NCI-H345 (cell line): ENCODE data around the gene PBX4.

Experiments used
- DNase-seq: peaks from one replicate; lab custom pipeline; 2025; lab: John Stamatoyannopoulos, UW

Gene PBX4

GRCh38 chr19:19553670-19554069 is 64.8 kb downstream of the PBX4 start:
- no peak for DNase-seq

DNA sequence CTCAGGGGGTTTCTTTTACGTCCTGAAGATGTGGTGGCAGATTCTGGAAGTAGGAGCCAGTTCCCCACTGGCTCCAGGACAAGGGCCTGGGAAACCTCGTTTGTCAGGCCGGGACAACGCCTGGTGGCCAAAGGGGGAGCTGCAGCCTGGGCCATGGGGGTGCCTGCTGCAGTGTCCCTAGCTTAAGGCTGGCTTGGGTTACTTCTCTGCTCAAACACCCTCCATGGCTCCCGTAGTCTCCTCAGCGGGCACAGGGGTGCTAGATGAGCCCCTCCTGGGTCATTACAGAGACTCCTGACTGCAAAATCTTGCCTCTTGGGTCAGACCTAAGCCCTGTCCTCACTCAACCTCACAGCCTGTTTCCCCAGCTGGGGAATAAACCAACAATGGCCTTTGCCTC is 65.7 kb downstream of the PBX4 start:
- no peak for DNase-seq

DNA sequence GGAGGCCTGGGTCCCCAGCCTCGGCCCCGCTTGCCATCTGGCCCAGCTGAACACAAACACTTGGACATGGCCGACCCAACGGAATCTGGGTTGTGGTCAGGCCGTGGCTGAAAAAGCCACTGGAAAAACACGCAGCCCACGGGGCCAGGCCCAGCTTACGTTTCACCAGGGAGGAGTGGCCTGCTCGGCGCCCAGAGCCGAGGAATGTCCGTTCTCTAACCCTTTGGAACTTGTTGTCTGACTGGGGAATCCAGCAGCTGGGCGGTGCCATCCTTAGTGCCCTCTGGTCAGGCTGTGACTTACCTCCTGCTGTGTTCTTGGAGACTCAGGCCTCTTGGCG is 66.7 kb downstream of the PBX4 start:
- DNase-seq: no peak

DNA sequence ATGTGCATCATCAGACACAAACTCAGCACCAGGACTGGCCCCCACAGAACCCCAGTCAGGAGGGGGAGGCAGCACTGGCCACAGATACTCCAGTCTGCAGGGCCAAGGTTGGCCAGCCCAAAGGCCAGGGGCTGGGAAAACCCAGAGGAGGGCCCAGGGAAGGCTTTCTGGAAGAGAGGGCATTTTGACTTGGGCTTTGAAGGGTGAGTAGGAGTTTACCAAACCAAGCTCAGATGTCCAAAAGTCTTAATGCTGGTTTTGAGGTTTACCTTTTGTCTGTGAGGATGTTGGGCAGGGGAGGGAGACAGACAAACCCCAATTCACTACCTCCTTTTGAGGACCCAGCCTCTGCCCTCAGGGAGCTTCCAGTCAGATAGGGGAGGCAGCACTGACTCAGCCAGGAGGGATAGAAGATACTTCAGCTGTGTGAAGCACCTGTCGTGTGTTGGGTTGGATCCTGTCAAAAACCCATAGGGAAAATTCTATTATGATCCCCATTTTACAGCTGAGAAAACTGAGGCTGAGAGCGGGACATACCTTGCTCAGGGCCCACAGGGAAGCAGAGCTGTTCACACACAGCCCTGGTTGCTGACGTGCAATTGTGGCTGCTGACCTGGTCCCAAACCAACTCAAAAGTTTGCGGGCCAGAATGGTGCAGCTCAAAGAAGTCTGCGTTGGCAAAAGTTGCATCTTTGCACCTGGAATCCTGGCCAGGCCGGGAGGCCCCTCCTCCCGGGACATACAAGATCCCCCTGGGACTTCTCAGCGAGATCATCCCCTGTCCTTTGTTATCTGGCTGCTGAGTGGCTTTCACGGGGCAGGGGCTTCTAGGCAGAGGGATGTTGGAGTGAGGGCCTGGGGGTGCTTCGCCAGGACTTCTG is 67.3 kb downstream of the PBX4 start:
- no peak for DNase-seq

- no peak for DNase-seq
Observed at GRCh38 chr19:19550485-19550929, 68.0 kb downstream of the PBX4 start.

DNA sequence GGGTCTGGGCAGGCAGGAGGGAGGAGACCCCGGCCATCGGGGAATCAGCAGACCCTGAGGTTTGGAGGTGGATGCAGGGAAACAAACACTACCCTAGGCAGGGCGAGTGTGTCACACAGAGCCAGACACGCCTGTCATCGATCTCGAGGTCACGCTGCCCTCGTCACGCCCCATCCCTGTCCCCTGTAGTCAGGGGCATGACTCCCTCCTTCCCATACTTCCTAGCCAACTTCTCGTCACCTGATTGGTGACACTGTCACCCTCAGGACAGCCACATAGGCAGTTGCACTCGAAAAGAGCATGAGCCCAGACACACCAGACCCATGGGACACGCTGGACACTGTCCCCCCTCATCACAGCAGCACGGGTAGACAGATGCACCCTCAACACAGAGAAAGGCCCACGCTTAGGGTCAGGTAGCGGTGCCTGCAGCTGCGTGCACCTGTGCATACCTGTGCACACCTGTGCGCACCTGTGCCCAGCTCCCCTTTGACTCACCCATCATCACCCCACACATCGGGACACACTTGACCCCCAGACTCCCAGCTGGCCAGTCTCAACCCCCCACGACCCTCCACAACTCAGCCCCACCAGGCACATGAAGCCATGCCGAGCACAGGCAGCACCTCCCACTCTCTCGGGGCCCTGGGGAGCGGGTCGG is 68.6 kb downstream of the PBX4 start:
- DNase-seq: no peak

GRCh38 chr19:19548915-19549759 is 69.3 kb downstream of the PBX4 start:
- no peak for DNase-seq

- DNase-seq: no peak
Observed at GRCh38 chr19:19547674-19548336, 70.7 kb downstream of the PBX4 start.

- no peak for DNase-seq
Observed at GRCh38 chr19:19546751-19547162, 71.7 kb downstream of the PBX4 start.

DNA sequence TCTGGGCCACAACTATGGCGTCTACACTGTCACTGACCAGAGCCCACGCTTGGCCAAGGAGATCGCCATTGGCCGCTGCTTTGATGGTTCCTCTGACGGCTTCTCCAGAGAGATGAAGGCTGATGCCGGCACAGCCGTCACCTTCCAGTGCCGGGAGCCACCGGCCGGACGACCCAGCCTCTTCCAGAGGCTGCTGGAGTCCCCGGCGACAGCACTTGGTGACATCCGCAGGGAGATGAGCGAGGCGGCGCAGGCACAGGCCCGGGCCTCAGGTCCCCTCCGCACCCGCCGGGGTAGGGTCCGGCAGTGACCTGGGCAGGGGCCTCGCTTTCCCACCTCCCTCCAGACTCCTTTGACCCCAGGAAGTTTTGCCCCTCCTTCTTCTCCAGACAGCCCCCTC is 72.8 kb downstream of the PBX4 start:
- no peak for DNase-seq

- no peak for DNase-seq
Observed at GRCh38 chr19:19544954-19545591, 73.4 kb downstream of the PBX4 start.

GRCh38 chr19:19544257-19544953 is 74.1 kb downstream of the PBX4 start:
- no peak for DNase-seq

DNA sequence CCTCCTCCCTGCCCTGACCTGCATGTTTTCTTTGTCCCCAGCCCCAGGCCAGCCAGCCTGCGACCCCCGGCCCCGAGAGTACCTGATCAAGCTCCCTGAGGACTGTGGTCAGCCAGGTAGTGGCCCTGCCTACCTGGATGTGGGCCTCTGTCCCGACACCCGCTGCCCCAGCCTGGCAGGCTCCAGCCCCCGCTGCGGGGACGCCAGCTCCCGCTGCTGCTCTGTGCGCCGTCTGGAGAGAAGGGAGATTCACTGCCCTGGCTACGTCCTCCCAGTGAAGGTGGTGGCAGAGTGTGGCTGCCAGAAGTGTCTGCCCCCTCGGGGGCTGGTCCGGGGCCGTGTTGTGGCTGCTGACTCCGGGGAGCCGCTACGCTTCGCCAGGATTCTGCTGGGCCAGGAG is 74.8 kb downstream of the PBX4 start:
- DNase-seq: no peak

DNA sequence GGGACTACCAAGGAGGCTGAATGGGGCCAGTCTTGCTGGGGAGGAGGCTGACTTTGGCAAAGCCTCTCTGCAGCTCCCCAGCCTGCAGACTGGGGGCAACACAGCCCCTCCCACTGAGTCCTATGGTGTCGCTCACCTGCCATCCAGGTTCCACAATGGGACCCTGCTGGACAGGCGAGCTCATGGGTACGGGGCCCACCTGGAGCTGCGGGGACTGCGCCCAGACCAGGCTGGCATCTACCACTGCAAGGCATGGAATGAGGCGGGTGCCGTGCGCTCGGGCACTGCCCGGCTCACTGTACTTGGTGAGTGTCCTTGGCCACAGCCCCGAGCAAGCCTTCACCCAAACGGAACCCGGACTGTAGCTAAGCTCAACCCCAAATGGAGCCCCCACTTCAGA is 75.4 kb downstream of the PBX4 start:
- no peak for DNase-seq

DNA sequence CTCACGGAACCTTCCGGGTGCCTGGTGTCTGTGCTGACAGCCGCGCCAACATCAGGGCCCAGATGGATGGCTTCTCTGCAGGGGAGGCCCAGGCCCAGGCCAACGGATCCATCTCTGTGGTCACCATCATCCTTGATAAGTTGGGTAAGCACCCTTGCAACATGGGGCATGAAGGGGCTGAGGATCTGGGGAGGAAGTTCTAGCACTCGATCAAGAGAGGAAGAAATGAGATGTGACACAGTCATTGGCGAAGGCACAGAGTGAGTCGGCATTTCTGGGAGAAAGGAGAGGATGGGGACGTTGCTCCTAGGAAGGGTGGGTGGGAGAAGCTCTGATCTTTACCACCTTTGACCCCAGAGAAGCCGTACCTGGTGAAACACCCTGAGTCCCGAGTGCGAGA is 76.0 kb downstream of the PBX4 start:
- no peak for DNase-seq

GRCh38 chr19:19541616-19542015 is 76.9 kb downstream of the PBX4 start:
- no peak for DNase-seq

- peak; percentile 90 for DNase-seq
Observed at GRCh38 chr19:19540715-19541515, 77.6 kb downstream of the PBX4 start.

- peak; percentile 75 for DNase-seq
Observed at GRCh38 chr19:19540064-19540714, 78.3 kb downstream of the PBX4 start.

GRCh38 chr19:19539698-19540063 is 78.8 kb downstream of the PBX4 start:
- DNase-seq: no peak

DNA sequence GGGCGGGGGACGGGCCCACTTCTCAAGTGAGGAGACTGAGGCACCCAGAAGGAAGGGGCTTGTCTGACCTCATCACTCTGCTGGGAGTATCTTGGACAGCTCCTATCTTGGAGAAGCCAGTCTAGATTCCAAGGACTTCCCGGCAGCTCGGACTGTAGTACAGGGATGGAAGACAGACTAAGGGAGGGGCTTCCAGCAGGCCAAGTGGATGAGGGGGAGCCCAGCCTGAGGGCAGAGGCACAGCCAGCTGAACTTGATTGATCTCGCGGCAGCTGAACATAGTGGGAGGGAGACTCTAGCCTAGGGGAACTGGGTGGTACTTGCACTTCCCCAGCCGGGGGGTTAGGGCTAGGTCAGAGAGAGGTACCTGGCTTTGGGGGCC is 79.7 kb downstream of the PBX4 start:
- peak; percentile 2 for DNase-seq
